COLO668 (cell line): ENCODE results near the gene ATL2.
"Not testable (repeated sequence)": the region's sequence is repeated elsewhere in the genome, so short reads cannot be mapped to it uniquely, and the experiment has no call there.

ENCODE experiments used
- DNase-seq: peaks from one replicate; lab custom pipeline; 2025; ENCODE audit not compliant: unreplicated experiment; lab: John Stamatoyannopoulos, UW

ATL2 gene

DNA sequence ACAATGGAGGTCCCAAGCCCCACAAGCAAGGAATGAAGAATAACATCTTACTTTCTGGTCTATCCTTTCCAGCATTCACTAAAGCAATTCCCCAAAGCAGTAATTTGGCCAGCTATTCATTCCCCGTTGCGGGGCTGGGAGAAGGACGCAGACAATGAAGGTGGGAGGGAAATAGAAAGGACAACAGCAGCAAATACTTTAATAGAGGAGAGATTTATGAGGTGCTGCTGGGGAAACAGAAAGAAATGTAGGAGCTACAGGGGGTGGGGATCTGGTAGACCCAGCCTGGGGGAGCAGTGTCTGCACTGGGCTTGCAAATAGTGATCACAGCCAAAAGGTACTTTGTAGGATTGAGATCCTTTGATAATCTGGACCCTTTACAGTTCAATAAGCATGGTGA is 13.9 kb upstream of the ATL2 start:
- DNase-seq, result no peak

- no peak for DNase-seq
Measured at GRCh38 chr2:38387887-38388286, 10.8 kb upstream of the ATL2 start.

DNA sequence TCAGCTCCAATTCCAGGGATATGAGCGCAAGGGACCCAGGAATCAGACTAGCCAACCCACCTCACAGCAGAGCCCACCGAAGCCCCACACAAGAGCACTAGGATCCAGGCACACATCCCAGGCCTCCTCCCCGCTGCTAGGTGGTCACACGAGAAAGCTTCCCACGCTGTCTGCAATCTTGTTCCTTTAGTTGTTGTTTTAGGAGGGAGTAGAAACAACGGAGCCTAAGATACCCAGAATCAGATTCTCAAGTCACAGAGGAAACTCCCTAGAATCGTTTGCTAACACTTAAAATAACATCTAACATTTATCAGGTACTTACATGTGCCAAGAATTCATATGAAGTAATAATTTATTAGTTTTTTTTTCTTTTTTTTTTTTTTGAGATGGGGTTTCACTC is 9.7 kb upstream of the ATL2 start:
- DNase-seq, result no peak

- no peak for DNase-seq
Measured at GRCh38 chr2:38386377-38386776, 9.3 kb upstream of the ATL2 start.

DNA sequence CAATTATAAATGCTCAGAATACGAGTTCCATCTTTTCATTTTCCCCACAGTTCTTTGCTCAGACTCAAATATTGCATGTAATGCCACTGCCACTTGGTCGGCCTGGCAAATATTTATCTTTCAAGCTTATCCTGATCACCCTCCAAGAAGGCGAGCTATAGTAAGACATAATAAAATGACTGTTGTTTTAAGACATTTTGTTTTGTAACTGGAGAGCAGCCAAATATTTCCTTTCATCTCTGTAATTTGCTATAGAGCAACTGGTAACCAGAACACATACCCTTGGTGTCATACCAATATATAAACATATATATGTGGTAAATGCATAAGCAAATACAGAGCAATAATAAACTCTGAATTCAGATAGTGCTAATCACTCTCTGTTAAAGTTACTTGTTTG is 7.3 kb upstream of the ATL2 start:
- no peak for DNase-seq

DNA sequence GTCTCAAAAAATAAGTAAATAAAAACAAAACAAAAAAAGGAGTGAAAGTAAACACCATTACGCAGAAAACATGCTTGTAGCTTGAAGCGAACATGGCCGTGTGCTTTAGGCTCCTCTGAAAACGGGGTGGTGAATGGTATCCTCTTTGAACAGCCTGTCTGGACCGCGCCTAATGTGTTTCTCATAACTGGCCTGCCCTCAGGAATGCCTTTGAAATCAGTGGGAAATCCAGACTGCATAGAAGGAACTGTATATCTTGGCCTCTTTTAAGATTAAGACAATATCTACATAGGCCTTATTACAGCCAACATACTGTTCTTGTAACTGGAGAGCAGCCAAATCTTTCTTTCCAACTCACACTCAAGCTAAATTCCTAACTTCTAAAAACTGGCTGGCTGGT is 6.7 kb upstream of the ATL2 start:
- DNase-seq, result not testable (repeated sequence)

DNA sequence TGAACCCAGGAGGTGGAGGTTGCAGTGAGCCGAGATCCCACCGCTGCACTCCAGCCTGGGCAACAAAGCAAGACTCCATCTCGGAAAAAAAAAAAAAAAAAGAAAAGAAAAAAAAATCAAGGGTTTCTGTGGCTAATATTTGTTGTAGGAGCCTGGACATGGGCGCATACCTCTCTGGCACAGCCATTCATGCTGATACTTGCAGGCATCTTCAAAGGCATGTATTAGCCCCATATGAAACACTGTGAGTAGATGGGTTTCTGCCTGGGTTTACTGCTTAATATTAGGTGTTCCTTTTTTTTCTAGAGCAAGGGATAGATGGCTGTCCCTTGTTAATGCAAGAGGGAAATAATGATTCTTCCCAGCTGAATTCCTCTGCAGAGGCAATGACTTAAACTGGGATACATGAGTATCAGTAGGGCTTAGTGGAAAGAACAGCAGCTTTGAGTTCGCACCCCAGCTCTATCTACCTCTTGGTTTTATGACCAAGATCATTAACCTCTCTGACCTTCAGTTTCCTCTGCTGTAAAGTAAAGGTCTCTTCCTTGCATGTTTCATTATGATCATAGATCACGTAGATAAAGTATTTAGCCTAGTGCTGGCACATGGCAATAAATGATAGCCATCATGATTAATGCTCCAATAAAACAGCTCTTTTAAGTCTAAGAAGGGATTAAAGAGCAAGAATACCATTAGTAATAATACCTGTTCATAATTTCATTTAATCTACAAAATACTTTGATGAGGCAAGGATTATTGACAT is 4.5 kb upstream of the ATL2 start:
- DNase-seq, result no peak

GRCh38 chr2:38380397-38381130 is 3.5 kb upstream of the ATL2 start:
- DNase-seq, result no peak

DNA sequence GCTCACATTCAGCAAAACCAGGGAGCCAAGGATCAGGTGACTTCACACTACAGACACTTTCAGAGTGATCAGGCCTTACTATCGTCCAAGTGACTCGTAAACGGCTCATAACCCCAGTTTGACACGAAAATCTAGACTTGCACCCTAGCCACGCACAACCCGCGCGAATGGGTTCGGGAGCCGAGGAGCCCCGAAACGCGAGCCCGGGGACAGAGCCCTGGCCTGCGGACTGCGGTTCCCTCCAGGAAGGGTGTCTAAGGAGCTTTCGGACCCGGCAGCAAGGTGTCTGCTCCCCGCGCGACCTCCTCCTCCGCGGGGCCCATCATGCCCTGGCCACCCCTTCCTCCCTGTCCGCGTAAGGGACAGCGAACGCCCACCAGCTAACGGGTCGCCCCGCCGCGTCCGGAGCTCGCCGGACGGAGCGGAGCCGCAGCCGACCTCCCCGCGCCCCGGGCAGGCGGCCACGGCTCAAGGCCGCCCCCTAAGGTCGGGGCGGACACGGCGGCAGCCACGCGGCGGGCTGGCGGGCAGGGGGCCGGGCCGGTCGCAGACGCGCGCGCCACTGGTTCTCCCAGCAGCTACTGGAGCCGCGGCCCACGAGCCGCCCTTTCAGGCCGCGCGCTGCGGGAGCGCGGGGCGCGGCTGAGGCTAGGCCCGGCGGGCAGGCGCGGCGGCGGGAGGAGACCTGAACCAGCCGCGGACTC is 575 bp downstream of the ATL2 start:
- DNase-seq, result peak; percentile 76

DNA sequence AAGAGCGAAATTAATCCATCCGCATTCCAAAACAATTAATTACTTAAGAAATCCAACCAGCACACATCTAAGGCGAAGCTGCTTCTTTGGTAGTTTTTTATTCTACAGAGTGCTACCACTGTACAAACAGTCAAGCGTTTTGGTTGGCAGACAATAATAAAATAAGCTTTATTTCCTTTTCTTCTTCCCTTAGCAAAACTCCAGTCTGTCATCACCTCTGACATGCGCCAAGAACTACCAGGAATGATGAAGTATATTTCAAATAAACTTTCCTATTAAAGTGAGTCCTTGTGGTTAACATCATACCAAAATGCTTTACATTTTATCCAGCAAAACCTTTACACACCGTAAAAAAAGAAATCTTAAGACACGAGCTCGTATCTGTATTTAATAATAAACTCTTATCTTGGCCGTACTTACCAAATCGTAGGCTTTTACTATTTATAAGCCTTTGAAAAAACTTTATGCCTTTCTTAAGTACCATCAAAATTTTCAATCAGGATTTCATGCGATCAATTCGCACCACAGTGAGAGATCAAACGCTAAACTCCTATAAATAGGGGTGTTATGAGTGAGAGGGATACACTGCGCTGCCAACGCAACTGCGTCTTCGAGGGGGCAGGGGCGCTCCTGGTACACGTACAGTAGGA is 1.3 kb downstream of the ATL2 start:
- DNase-seq, result no peak

DNA sequence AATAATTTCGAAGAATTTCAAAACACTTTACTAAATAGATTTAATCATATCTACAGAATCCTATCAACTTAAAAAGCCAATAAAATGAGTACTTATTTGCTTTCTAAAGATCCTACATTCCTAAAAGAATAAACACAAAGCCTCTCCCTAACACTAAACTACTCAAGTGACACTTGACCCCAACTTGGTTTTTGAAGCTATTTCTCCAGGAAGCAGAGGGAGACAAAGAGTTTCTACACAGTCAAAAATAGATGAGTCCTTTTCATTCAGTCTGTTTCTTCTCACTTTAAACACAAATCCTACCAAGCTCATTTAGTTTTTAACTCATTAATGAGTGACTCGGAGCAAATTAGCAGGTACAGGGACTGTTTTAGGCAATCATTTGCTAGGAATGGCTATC is 2.1 kb downstream of the ATL2 start:
- no peak for DNase-seq

- DNase-seq, result no peak
Measured at GRCh38 chr2:38371235-38371634, 5.8 kb downstream of the ATL2 start.

- no peak for DNase-seq
Measured at GRCh38 chr2:38370664-38371063, 6.4 kb downstream of the ATL2 start.

- no peak for DNase-seq
Measured at GRCh38 chr2:38362232-38362631, 14.8 kb downstream of the ATL2 start.

GRCh38 chr2:38360177-38360576 is 16.9 kb downstream of the ATL2 start:
- DNase-seq, result no peak

DNA sequence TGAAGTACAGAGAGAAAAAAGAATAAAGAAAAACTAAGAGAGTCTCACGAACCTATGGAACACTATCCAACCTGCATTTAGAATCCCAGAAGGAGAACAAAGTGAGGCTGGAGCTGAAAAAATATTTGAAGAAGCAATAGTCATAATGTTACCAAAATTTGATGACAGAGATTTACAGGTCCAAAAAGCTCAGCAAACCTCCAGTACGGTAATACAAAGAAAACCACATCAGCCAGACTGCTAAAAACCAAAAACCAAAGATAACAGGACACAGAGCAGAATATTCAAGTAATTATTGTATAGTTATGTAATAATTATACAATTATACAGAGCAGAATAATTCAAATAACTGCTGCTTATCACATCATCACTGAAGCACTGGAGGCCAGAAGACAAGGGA is 23.7 kb downstream of the ATL2 start:
- DNase-seq, result no peak

DNA sequence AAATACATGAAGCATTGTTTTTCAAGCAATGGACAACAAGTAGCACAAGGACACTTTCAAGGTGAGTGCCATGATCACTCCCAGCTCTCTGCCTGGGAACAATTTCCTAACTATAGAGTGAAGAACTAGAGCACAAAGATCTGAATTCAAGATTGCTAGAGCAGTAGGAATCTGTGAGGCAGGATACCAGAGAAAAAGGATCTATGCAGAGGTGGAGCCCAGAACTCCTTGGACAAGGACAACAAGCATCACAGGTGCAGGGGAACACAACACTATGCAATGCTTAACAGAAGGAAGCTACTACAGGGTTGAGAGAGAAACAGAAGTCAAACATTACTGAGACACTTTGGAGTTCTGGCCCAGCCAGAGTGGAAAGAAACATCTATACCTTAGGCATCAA is 24.7 kb downstream of the ATL2 start:
- DNase-seq, result no peak

- no peak for DNase-seq
Measured at GRCh38 chr2:38345323-38346038, 31.6 kb downstream of the ATL2 start.

- DNase-seq, result no peak
Measured at GRCh38 chr2:38344813-38345212, 32.3 kb downstream of the ATL2 start.

GRCh38 chr2:38343212-38343611 is 33.9 kb downstream of the ATL2 start:
- DNase-seq, result no peak

DNA sequence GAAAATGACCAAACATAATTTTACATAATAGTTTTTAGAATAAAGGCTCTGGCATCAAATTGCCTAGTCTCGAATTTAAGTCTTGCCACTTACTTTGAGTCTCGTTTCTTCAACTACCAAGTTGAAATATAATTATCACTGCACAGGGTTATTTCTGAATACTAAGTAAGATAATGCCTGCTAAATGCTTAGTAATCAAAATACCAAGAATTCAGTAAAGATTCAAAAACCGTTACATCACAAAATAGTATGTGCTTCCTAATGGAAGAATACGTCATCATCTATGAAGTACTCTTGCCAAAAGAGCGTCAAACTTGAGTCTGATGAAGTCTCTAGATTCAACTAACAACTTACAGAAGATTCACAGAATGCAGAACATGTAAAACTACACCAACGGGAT is 40.5 kb downstream of the ATL2 start:
- no peak for DNase-seq
